NT2/D1 (cell line): ENCODE measurements around the gene CSF1R.

ENCODE experiments used
- SUZ12 ChIP-seq: IDR thresholded peaks from 2 replicates; pipeline ENCODE4 v1.6.1; 2011; ENCODE audit not compliant: insufficient read length, insufficient read depth; ENCODE audit errors: extremely low read depth
- ZNF274 ChIP-seq: IDR thresholded peaks from 2 replicates; pipeline ENCODE4 v1.6.1; 2011; ENCODE audit warnings: mild to moderate bottlenecking, low read depth, low read length

GRCh38 chr5:150109921-150110320 is 23.6 kb upstream of the CSF1R start:
- TF ChIP-seq ZNF274 (no peak), SUZ12 (no peak)
